HG02642 (cell line): ENCODE measurements around the gene ARMC2.
"Not testable (repeated sequence)": the region's sequence is repeated elsewhere in the genome, so short reads cannot be mapped to it uniquely, and the experiment has no call there.

Experiments
- ATAC-seq: cut with Tn5 transposase; IDR thresholded peaks from one replicate; pipeline ENCODE4 v1.9.1; 2021; ENCODE audit warnings: mild to moderate bottlenecking; ENCODE audit not compliant: unreplicated experiment, poor library complexity

ARMC2 gene

GRCh38 chr6:108869876-108870275, 21.7 kb downstream of the ARMC2 start:
- no peak for ATAC-seq

- no peak for ATAC-seq
Observed at GRCh38 chr6:108870357-108870756, 22.1 kb downstream of the ARMC2 start.

- no peak for ATAC-seq
Observed at GRCh38 chr6:108872141-108872557, 23.9 kb downstream of the ARMC2 start.

GRCh38 chr6:108872575-108872974, 24.4 kb downstream of the ARMC2 start:
- no peak for ATAC-seq

GRCh38 chr6:108873251-108873650, 25.0 kb downstream of the ARMC2 start:
- no peak for ATAC-seq

GRCh38 chr6:108873971-108874370, 25.7 kb downstream of the ARMC2 start:
- no peak for ATAC-seq

- peak; percentile 87 for ATAC-seq
Observed at GRCh38 chr6:108874470-108875160, 26.4 kb downstream of the ARMC2 start.

GRCh38 chr6:108875161-108875555, 26.9 kb downstream of the ARMC2 start:
- peak; percentile 35 for ATAC-seq

GRCh38 chr6:108877046-108877751, 29.0 kb downstream of the ARMC2 start:
- no peak for ATAC-seq

GRCh38 chr6:108878942-108879341, 30.7 kb downstream of the ARMC2 start:
- ATAC-seq = no peak

- peak; percentile 82 for ATAC-seq
Observed at GRCh38 chr6:108883172-108883571, 35.0 kb downstream of the ARMC2 start.

- no peak for ATAC-seq
Observed at GRCh38 chr6:108884211-108885059, 36.2 kb downstream of the ARMC2 start.

- no peak for ATAC-seq
Observed at GRCh38 chr6:108888052-108888451, 39.8 kb downstream of the ARMC2 start.

GRCh38 chr6:108888745-108889144, 40.5 kb downstream of the ARMC2 start:
- no peak for ATAC-seq

- ATAC-seq = not testable (repeated sequence)
Observed at GRCh38 chr6:108890898-108891297, 42.7 kb downstream of the ARMC2 start.

- no peak for ATAC-seq
Observed at GRCh38 chr6:108895571-108895970, 47.3 kb downstream of the ARMC2 start.

GRCh38 chr6:108896111-108896661, 48.0 kb downstream of the ARMC2 start:
- ATAC-seq = no peak

- ATAC-seq = no peak
Observed at GRCh38 chr6:108897371-108897770, 49.1 kb downstream of the ARMC2 start.

- ATAC-seq = no peak
Observed at GRCh38 chr6:108902382-108902792, 54.2 kb downstream of the ARMC2 start.

GRCh38 chr6:108903796-108904195, 55.6 kb downstream of the ARMC2 start:
- ATAC-seq = no peak

- peak; percentile 96 for ATAC-seq
Observed at GRCh38 chr6:108904741-108905140, 56.5 kb downstream of the ARMC2 start.
